Activated CD4-positive, alpha-beta memory T cell treated with anti-CD3 and anti-CD28 coated beads, Interleukin-2, amount 10 ng/mL, durations not matched to agents 7 days and 5 days (primary cell): ENCODE results near the gene NEMP1. TPM values are rescaled to one million over a fixed set of nuclear protein-coding genes. Genes with fewer than 3 reads are reported as not detected.
"Not testable (repeated sequence)": the region's sequence is repeated elsewhere in the genome, so short reads cannot be mapped to it uniquely, and the experiment has no call there.

ENCODE experiments used
- CTCF ChIA-PET: fragments of 350-600 bp; sonication (Branson Sonifier 250); formaldehyde crosslinking; loops from one replicate; lab custom pipeline; 2021; ENCODE audit warnings: antibody characterized with exemption, inconsistent platforms; lab: Charles Lee
- POLR2A ChIA-PET: fragments of 350-600 bp; sonication (Branson Sonifier 250); formaldehyde crosslinking; loops from one replicate; lab custom pipeline; 2021; ENCODE audit warnings: antibody characterized with exemption; lab: Charles Lee
- DNase-seq: peaks from one replicate; pipeline ENCODE4 v3.0.0-alpha.2; 2020
- H3K27ac Mint-ChIP-seq: one replicate; pipeline ENCODE4 v1.8.0; 2021; ENCODE audit warnings: mild to moderate bottlenecking, mixed read lengths
- H3K27me3 Mint-ChIP-seq: one replicate; pipeline ENCODE4 v1.8.0; 2021; ENCODE audit warnings: mixed read lengths
- H3K36me3 Mint-ChIP-seq: one replicate; pipeline ENCODE4 v1.8.0; 2021; ENCODE audit warnings: low read depth, mixed read lengths
- H3K4me1 Mint-ChIP-seq: one replicate; pipeline ENCODE4 v1.8.0; 2021; ENCODE audit warnings: mixed read lengths
- H3K4me3 Mint-ChIP-seq: one replicate; pipeline ENCODE4 v1.8.0; 2021; ENCODE audit warnings: mild to moderate bottlenecking, mixed read lengths
- H3K9me3 Mint-ChIP-seq: one replicate; pipeline ENCODE4 v1.8.0; 2021; ENCODE audit warnings: mixed read lengths
- total RNA-seq, 2 experiments: library from RNA; stranded (reverse); gene quantifications; one replicate each; pipeline ENCODE4 v1.2.3, GENCODE V29; 2021

Gene NEMP1
- total RNA-seq, 2 experiments from 2014 or later, result 51.7 to 59.2 TPM

GRCh38 chr12:57088354-57089270, 10.0 kb upstream of the NEMP1 start, which contains the start of gene NAB2:
NAB2 (plus strand) TSS chr12:57089114; CDS start chr12:57089272, 158 bp downstream.
- POLR2A ChIA-PET, result interaction anchor here (0.6 to 14.8 kb wide), 6 partner anchors 10 to 1115 kb away, joined by 3 to 247 read pairs (median 20); partner anchors contain the start of genes NEMP1, RAB5B and STAT6
- CTCF ChIA-PET, result interaction anchor here (1.9 to 8.7 kb wide), 3 partner anchors 9 to 23 kb away, joined by 8 to 91 read pairs (median 28); partner anchors contain the start of genes NEMP1 and STAT6
- Mint-ChIP-seq H3K4me1 (peaks cover 64% of the 10 kb centered on the region), H3K9me3 (no peaks in the 10 kb centered on the region), H3K27me3 (no peaks in the 10 kb centered on the region), H3K27ac (peak within 1 kb of the TSS; percentile 90), H3K4me3 (peak within 1 kb of the TSS; percentile 89), H3K36me3 (peaks cover 15% of the 10 kb centered on the region)
- DNase-seq, result peak; percentile 96

DNA sequence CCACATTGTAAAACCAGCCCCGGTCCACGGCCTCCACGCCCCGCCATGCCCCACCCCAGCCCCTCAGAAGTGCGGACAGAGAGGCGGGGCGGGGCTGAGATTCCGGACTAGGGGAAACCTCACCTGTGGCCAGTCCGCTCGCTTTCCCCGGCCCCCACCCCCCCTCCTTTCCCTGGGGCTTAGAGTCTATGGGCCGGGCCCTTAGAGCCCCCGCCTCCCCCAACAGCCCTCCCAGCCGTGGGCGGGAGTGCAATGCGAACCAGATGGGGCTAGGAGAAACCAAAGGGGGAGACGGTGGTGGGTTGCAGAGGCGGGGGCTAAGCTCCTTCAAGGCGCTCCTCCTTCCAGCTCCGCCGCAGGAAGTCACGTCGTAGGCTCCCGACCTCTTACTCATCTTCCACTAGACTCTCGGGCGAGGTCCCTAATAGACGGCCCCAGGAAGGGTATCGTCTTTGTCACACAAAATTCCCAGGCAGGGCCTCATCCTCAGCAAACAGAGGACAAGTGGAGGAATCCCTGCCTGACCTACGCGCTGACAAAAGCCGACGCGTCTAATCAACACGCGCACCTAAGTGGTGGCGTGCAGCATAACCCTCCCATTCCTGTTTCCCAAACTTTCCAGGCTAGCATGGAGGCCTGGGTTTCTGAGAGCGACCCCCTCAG, 9.2 kb upstream of the NEMP1 start:
- H3K27me3 Mint-ChIP-seq, result no peaks in the 10 kb centered on the region
- peaks cover 13% of the 10 kb centered on the region for H3K36me3 Mint-ChIP-seq
- H3K4me3 Mint-ChIP-seq, result peak overlapping the region; percentile 89
- DNase-seq, result peak; percentile 72
- no peaks in the 10 kb centered on the region for H3K9me3 Mint-ChIP-seq
- H3K27ac Mint-ChIP-seq, result peak overlapping the region; percentile 90
- ChIA-PET POLR2A (interaction anchor here (0.6 to 14.8 kb wide), 6 partner anchors 9 to 1114 kb away, joined by 3 to 247 read pairs (median 18); partner anchors contain the start of genes NEMP1, RAB5B and STAT6), CTCF (interaction anchor here (1.0 to 8.7 kb wide), 3 partner anchors 9 to 24 kb away, joined by 4 to 91 read pairs (median 28); partner anchors contain the start of gene STAT6)
- H3K4me1 Mint-ChIP-seq, result peaks cover 57% of the 10 kb centered on the region

- Mint-ChIP-seq H3K4me3 (peak overlapping the region; percentile 89), H3K9me3 (no peaks in the 10 kb centered on the region), H3K4me1 (peaks cover 52% of the 10 kb centered on the region), H3K36me3 (peaks cover 13% of the 10 kb centered on the region), H3K27ac (peak overlapping the region; percentile 90), H3K27me3 (no peaks in the 10 kb centered on the region)
- ChIA-PET CTCF (interaction anchor here (1.0 to 8.7 kb wide), 3 partner anchors 8 to 25 kb away, joined by 4 to 91 read pairs (median 28); partner anchors contain the start of gene STAT6), POLR2A (interaction anchor here (1.0 to 14.8 kb wide), 8 partner anchors 8 to 400 kb away, joined by 3 to 247 read pairs (median 4); partner anchors contain the start of genes NACA, NEMP1 and STAT6)
- peak; percentile 84 for DNase-seq
These were observed 8.6 kb upstream of the NEMP1 start for GRCh38 chr12:57087010-57087690.

DNA sequence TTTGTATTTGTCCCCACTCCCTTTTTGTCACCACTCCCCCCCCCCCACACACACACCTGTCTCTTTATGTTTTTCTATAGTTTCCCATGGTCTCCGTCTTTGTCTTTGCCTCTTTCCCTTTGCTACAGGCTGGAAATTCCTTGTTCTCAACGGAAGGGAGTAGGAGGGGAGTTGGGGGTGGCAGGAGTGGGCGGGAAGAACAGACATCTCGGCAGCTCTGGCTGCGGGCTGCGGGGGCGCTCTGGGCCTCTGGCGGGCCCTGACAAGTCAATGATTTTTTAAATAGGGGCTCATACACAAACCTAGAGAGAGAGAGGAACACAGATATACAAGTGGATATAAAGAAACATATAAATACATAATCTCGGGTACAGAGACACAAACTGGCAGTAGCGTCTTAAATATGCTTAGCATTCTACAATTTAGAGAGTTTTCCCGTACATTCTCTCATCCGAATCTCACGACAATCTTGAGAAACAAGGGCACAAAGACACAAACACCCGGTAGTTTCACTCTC, 8.0 kb upstream of the NEMP1 start:
- CTCF ChIA-PET, result interaction anchor here (5.1 to 8.7 kb wide), 2 partner anchors 15 to 25 kb away, joined by 28 to 91 read pairs; partner anchors contain the start of gene STAT6
- POLR2A ChIA-PET, result interaction anchor here (1.0 to 14.8 kb wide), 6 partner anchors 8 to 399 kb away, joined by 3 to 247 read pairs (median 4); partner anchors contain the start of genes NACA, NEMP1 and STAT6
- Mint-ChIP-seq H3K4me3 (peak overlapping the region; percentile 89), H3K27me3 (no peaks in the 10 kb centered on the region), H3K36me3 (peaks cover 8% of the 10 kb centered on the region), H3K9me3 (no peaks in the 10 kb centered on the region), H3K4me1 (peaks cover 50% of the 10 kb centered on the region), H3K27ac (peak overlapping the region; percentile 79)
- peak; percentile 43 for DNase-seq

- Mint-ChIP-seq H3K9me3 (no peaks in the 10 kb centered on the region), H3K27me3 (no peaks in the 10 kb centered on the region), H3K36me3 (peaks cover 7% of the 10 kb centered on the region), H3K27ac (peak overlapping the region; percentile 79), H3K4me3 (peak overlapping the region; percentile 89), H3K4me1 (peaks cover 48% of the 10 kb centered on the region)
- no peak for DNase-seq
- ChIA-PET CTCF (interaction anchor here (5.1 kb wide), 1 partner anchor 26 kb away, joined by 28 read pairs; the partner anchor contains the start of gene STAT6), POLR2A (interaction anchor here (1.0 to 14.8 kb wide), 4 partner anchors 16 to 399 kb away, joined by 3 to 247 read pairs (median 3); partner anchors contain the start of genes NACA and STAT6)
These were observed 7.5 kb upstream of the NEMP1 start for GRCh38 chr12:57085999-57086492.

DNA sequence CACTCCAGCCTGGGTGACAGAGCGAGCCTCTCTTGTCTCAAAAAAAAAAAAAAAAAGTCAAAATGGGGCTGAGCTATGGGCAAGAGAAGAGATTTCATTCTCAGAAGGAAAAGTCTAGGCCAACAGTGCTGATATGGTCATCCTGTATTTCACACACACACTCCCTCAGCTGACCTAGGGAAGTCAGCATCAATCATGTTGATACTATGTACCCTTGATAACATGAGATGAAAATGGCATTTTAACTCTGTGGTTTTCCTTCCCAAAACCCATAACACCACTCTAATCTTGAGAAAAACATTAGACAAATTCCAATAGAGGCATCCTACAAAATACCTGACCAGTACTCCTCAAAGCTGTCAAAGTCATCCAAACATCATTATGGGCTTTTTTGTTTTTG, 2.3 kb upstream of the NEMP1 start:
- Mint-ChIP-seq H3K36me3 (peaks cover 20% of the 10 kb centered on the region), H3K27me3 (no peaks in the 10 kb centered on the region), H3K27ac (peak overlapping the region; percentile 40), H3K4me3 (no peak overlapping the region), H3K4me1 (peaks cover 45% of the 10 kb centered on the region), H3K9me3 (no peaks in the 10 kb centered on the region)
- ChIA-PET CTCF (interaction anchor here (0.6 to 6.1 kb wide), 3 partner anchors 12 to 47 kb away, joined by 3 to 70 read pairs (median 24); partner anchors contain the start of gene STAT6), POLR2A (interaction anchor here (1.3 to 13.1 kb wide), 5 partner anchors 9 to 445 kb away, joined by 4 to 200 read pairs (median 17); partner anchors contain the start of genes NAB2 and STAT6)
- DNase-seq, result no peak

DNA sequence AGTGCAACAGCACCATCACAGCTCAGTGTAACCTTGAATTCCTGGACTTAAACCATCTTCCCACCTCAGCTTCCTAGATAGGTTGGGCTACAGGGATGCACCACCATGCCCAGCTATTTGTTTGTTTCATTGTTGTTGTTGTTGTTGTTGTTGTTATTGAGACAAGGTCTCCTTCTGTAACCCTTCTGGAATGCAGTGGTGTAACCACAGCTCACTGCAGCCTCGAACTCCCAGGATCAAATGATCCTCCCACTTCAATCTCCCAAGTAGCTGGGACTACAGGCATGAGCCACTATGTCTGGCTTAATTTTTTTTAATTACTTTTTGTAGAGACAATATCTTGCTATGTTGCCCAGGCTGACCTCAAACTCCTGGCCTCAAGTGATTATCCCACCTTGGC, 1.2 kb upstream of the NEMP1 start:
- H3K9me3 Mint-ChIP-seq, result no peaks in the 10 kb centered on the region
- ChIA-PET POLR2A (interaction anchor here (0.9 to 13.1 kb wide), 18 partner anchors 10 to 720 kb away, joined by 3 to 200 read pairs (median 8); partner anchors contain the start of genes NAB2, PRIM1, SHMT2 and STAT2), CTCF (interaction anchor here (0.9 to 6.1 kb wide), 13 partner anchors 8 to 163 kb away, joined by 3 to 70 read pairs (median 4); partner anchors contain the start of genes SHMT2 and STAT6)
- no peak overlapping the region for H3K4me3 Mint-ChIP-seq
- peak overlapping the region; percentile 97 for H3K27ac Mint-ChIP-seq
- DNase-seq, result no peak
- H3K4me1 Mint-ChIP-seq, result peaks cover 35% of the 10 kb centered on the region
- H3K36me3 Mint-ChIP-seq, result peaks cover 20% of the 10 kb centered on the region
- H3K27me3 Mint-ChIP-seq, result no peaks in the 10 kb centered on the region

DNA sequence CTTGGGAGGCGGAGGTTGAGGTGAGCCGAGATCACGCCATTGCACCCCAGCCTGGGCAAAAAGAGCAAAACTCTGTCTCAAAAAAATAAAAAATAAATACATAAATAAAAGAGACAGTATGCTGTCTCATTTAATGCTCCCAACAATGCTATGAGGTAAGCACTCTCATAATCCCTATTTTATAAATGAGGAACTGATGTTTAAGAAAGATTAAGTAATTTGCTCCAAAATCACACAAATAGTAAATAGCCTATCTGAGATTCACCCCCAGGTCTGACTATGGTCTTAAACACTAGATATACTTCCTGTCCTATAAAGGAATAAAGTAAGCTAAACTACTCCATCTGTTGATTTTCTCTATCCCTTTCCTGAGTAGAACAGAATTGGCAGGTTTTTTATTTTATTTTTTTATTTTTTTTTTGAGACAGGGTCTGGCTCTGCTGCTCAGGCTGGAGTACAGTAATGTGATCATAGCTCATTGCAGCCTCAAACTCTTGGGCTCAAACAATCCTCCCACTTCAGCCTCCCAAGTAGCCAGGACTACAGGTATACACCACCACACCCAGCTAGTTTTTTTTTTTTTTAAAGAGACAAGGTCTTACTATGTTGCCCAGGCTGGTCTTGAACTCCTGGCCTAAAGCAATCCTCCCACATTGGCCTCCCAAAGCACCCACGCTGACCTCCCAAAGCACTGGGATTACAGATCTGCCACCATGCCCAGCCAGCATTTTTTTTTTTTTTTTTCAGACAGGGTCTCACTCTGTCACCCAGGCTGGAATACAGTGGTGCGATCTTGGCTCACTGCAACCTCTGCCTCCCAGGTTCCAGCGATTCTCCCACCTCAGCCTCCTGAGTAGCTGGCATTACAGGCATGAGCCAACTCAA, 4.8 kb downstream of the NEMP1 start:
- not testable (repeated sequence) for DNase-seq, H3K9me3 Mint-ChIP-seq, H3K27ac Mint-ChIP-seq, H3K27me3 Mint-ChIP-seq, H3K4me3 Mint-ChIP-seq
- Mint-ChIP-seq H3K4me1 (peaks cover 48% of the 10 kb centered on the region), H3K36me3 (peaks cover 51% of the 10 kb centered on the region)
- ChIA-PET CTCF (interaction anchor here (1.1 to 8.0 kb wide), 6 partner anchors 8 to 50 kb away, joined by 4 to 230 read pairs (median 9); partner anchors contain the start of genes NAB2 and STAT6), POLR2A (interaction anchor here (0.6 to 13.1 kb wide), 4 partner anchors 16 to 37 kb away, joined by 3 to 200 read pairs (median 4); partner anchors contain the start of gene STAT6)

GRCh38 chr12:57072661-57073060, 5.9 kb downstream of the NEMP1 start:
- H3K27me3 Mint-ChIP-seq, result no peaks in the 10 kb centered on the region

GRCh38 chr12:57069523-57069922, 9.1 kb downstream of the NEMP1 start:
- Mint-ChIP-seq H3K9me3 (no peaks in the 10 kb centered on the region), H3K4me3 (no peak overlapping the region), H3K4me1 (peaks cover 49% of the 10 kb centered on the region), H3K27me3 (no peaks in the 10 kb centered on the region), H3K36me3 (peaks cover 60% of the 10 kb centered on the region), H3K27ac (peak overlapping the region; percentile 85)
- CTCF ChIA-PET, result interaction anchor here (0.5 to 8.0 kb wide), 33 partner anchors 9 to 1246 kb away, joined by 3 to 230 read pairs (median 4); partner anchors contain the start of genes NAB2, NEMP1, SHMT2 and STAT6
- peak; percentile 65 for DNase-seq
- POLR2A ChIA-PET, result interaction anchor here (0.7 to 4.0 kb wide), 7 partner anchors 9 to 344 kb away, joined by 3 to 131 read pairs (median 6); partner anchors contain the start of genes NAB2, NACA, NEMP1 and STAT6

More at GRCh38 chr12:57072661-57073060, 5.9 kb downstream of the NEMP1 start:
- no peak overlapping the region for H3K4me3 Mint-ChIP-seq
- H3K27ac Mint-ChIP-seq, result no peak overlapping the region
- ChIA-PET POLR2A (interaction anchor here (13.1 kb wide), 1 partner anchor 39 kb away, joined by 200 read pairs; the partner anchor contains the start of gene STAT6), CTCF (interaction anchor here (1.2 to 8.0 kb wide), 7 partner anchors 8 to 64 kb away, joined by 4 to 230 read pairs (median 6); partner anchors contain the start of genes NAB2 and STAT6)
- H3K4me1 Mint-ChIP-seq, result peaks cover 46% of the 10 kb centered on the region
- H3K36me3 Mint-ChIP-seq, result peaks cover 50% of the 10 kb centered on the region
- no peak for DNase-seq
- no peaks in the 10 kb centered on the region for H3K9me3 Mint-ChIP-seq
